CD14-positive monocyte (primary cell): Measurements from ENCODE around the gene ABO. TPM values are rescaled to one million over a fixed set of nuclear protein-coding genes. Genes with fewer than 3 reads are reported as not detected.

Experiments
- DNase-seq, 3 donors: peaks; one replicate each; pipeline ENCODE4 v3.0.0-alpha.2; 2011 to 2022
- H2AFZ ChIP-seq: 2 replicates; pipeline ENCODE4 v1.6.0; 2012; ENCODE audit warnings: mild to moderate bottlenecking, low read depth, low read length, inconsistent platforms; ENCODE audit not compliant: insufficient read depth, poor library complexity, severe bottlenecking
- H3K27ac ChIP-seq, 2 donors: 1 replicate in 1 of 2; 2 replicates in 1 of 2; pipeline ENCODE4 v1.5.1; 2012 to 2013; ENCODE audit warnings: low read length in 2 of 2, control low read depth in 1 of 2, inconsistent platforms in 1 of 2, low read depth in 1 of 2, mild to moderate bottlenecking in 1 of 2
- H3K27me3 ChIP-seq, 2 donors: one replicate each; pipeline versions ENCODE4 v1.6.0 to v1.6.1; 2011 to 2013; ENCODE audit warnings: low read length in 2 of 2; ENCODE audit not compliant: control insufficient read depth in 2 of 2, insufficient read depth in 2 of 2
- H3K36me3 ChIP-seq, 2 donors: replicated peaks in 1 of 2; 1 replicate in 1 of 2; 2 replicates in 1 of 2; pipeline versions ENCODE4 v1.5.1 to v1.6.1; 2012 to 2013; ENCODE audit warnings: low read length in 2 of 2, control low read depth in 1 of 2, inconsistent platforms in 1 of 2, mild to moderate bottlenecking in 1 of 2; ENCODE audit not compliant: insufficient read depth in 2 of 2, control insufficient read depth in 1 of 2
- H3K4me1 ChIP-seq, 2 donors: 1 replicate in 1 of 2; 2 replicates in 1 of 2; pipeline versions ENCODE4 v1.5.1 to v1.6.1; 2012 to 2013; ENCODE audit warnings: low read length in 2 of 2, control low read depth in 1 of 2, inconsistent platforms in 1 of 2, mild to moderate bottlenecking in 1 of 2, moderate library complexity in 1 of 2; ENCODE audit not compliant: insufficient read depth in 2 of 2, control insufficient read depth in 1 of 2
- H3K4me2 ChIP-seq: replicated peaks from 2 replicates; pipeline ENCODE3; 2012; ENCODE audit warnings: low read length, moderate library complexity, mild to moderate bottlenecking; ENCODE audit not compliant: poor library complexity, severe bottlenecking; ENCODE audit errors: extremely low read depth
- H3K4me3 ChIP-seq, 3 experiments: fragments of 200-600 bp in 1 of 3; sonication (generic) in 1 of 3; replicated peaks in 1 of 3; 1 replicate in 2 of 3; 2 replicates in 1 of 3; pipeline ENCODE4 v1.5.1; 2011 to 2013; ENCODE audit warnings: low read length in 3 of 3, mild to moderate bottlenecking in 3 of 3, control low read depth in 2 of 3, low read depth in 2 of 3, inconsistent platforms in 1 of 3, moderate library complexity in 1 of 3
- H3K79me2 ChIP-seq: 2 replicates; pipeline ENCODE4 v1.6.0; 2012; ENCODE audit warnings: mild to moderate bottlenecking, control low read depth, inconsistent platforms, low read length, moderate library complexity; ENCODE audit not compliant: insufficient read depth
- H3K9ac ChIP-seq: 2 replicates; pipeline ENCODE4 v1.6.0; 2017; ENCODE audit warnings: low read length, mild to moderate bottlenecking; ENCODE audit not compliant: insufficient read depth, poor library complexity, severe bottlenecking
- H3K9me3 ChIP-seq, 2 donors: replicated peaks in 1 of 2; 1 replicate in 1 of 2; 2 replicates in 1 of 2; pipeline versions ENCODE4 v1.5.1 to v1.6.1; 2012 to 2013; ENCODE audit warnings: low read length in 2 of 2, control low read depth in 1 of 2; ENCODE audit not compliant: control insufficient read depth in 1 of 2, insufficient read depth in 1 of 2
- H4K20me1 ChIP-seq: 2 replicates; pipeline ENCODE4 v1.6.0; 2012; ENCODE audit warnings: mild to moderate bottlenecking, low read length, control low read depth, moderate library complexity; ENCODE audit not compliant: insufficient read depth
- H3K27ac Mint-ChIP-seq, 7 donors: one replicate each; pipeline ENCODE4 v1.8.0; 2020; ENCODE audit warnings: mild to moderate bottlenecking in 7 of 7, mixed read lengths in 7 of 7, moderate library complexity in 6 of 7, inconsistent platforms in 2 of 7
- H3K27me3 Mint-ChIP-seq, 3 donors: one replicate each; pipeline ENCODE4 v1.8.0; 2021 to 2022; ENCODE audit warnings: low read depth in 3 of 3, mild to moderate bottlenecking in 3 of 3, mixed read lengths in 3 of 3, moderate library complexity in 3 of 3, inconsistent platforms in 1 of 3
- H3K36me3 Mint-ChIP-seq, 2 donors: one replicate each; pipeline ENCODE4 v1.8.0; 2020; ENCODE audit warnings: mixed read lengths in 2 of 2, inconsistent platforms in 1 of 2, mild to moderate bottlenecking in 1 of 2
- H3K4me1 Mint-ChIP-seq: one replicate; pipeline ENCODE4 v1.8.0; 2020; ENCODE audit warnings: mild to moderate bottlenecking, mixed read lengths
- H3K4me3 Mint-ChIP-seq, 2 donors: one replicate each; pipeline ENCODE4 v1.8.0; 2020; ENCODE audit warnings: mild to moderate bottlenecking in 2 of 2, mixed read lengths in 2 of 2, moderate library complexity in 1 of 2
- H3K9me3 Mint-ChIP-seq, 7 donors: one replicate each; pipeline ENCODE4 v1.8.0; 2020 to 2022; ENCODE audit warnings: mixed read lengths in 7 of 7, mild to moderate bottlenecking in 6 of 7, moderate library complexity in 6 of 7, inconsistent platforms in 2 of 7
- WGBS: methylation state at CpG from one replicate; pipeline ENCODE4 v1.1.5; 2013; ENCODE audit warnings: missing lambda C conversion rate; ENCODE audit not compliant: insufficient coverage; 5-methylcytosine and 5-hydroxymethylcytosine counted together
- intact Hi-C, 2 donors: fragments of 100-400 bp; cut with micrococcal nuclease; formaldehyde crosslinking; loops; one replicate each; pipeline versions ENCODE4 v1.15.0 to v1.15.1; 2023
- polyA plus RNA-seq, 3 donors: library from polyadenylated mRNA; depleted of rRNA in 1 of 3; unstranded in 2 of 3; stranded (reverse) in 1 of 3; fragments of 300-500 nt in 2 of 3; fragments of >200 nt in 1 of 3; fragmentation: Illumina TruSeq in 2 of 3; gene quantifications; 1 replicate in 2 of 3; 2 replicates in 1 of 3; pipeline ENCODE4 v1.2.3, GENCODE V29; 2012 to 2021
- TF ChIP-seq, protein P1 (sequence below): fragments of 200-600 bp; IDR thresholded peaks from one replicate; pipeline ENCODE4 v1.8.0; 2022; ENCODE audit warnings: antibody characterized with exemption, mild to moderate bottlenecking

ABO gene
- polyA plus RNA-seq, 3 donors, result 0.50 to 2.1 TPM; not detected in 1

DNA sequence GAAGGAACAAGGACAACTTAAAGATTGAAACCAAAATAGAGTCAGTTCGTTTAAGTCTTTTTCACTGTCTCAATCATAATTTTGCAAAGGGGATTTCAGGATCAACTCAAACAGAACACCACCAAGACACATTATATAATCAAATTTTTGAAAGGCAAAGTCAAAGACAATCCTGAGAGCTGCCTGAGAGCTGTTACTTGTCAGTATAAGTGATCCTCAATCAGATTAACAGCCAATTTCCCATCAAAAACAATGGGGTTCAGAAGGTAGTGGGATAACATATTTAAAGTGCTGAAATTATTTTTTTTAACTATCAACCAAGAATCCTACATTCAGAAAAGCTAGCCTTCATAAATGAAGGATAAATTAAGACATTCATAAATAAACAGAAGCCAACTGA lies 19.3 kb upstream of the ABO start:
- Mint-ChIP-seq H3K36me3 (no peaks in the 10 kb centered on the region), H3K27me3 (peaks cover 8 to 14% (median 9%) of the 10 kb centered on the region in 3 donors), H3K4me3 (no peak overlapping the region), H3K4me1 (no peaks in the 10 kb centered on the region), H3K27ac (no peak overlapping the region), H3K9me3 (peaks cover 19 to 39% (median 28%) of the 10 kb centered on the region in 7 donors)
- H3K27me3 ChIP-seq, result no peaks in the 10 kb centered on the region
- no peaks in the 10 kb centered on the region for H3K36me3 ChIP-seq
- no peak overlapping the region for H3K4me3 ChIP-seq
- H4K20me1 ChIP-seq, result no peaks in the 10 kb centered on the region
- H3K9ac ChIP-seq, result no peak overlapping the region
- H3K79me2 ChIP-seq, result no peaks in the 10 kb centered on the region
- intact Hi-C loops, result no loop called here
- no peaks in the 10 kb centered on the region for H3K4me1 ChIP-seq
- no peak overlapping the region for H3K4me2 ChIP-seq
- H2AFZ ChIP-seq, result no peak overlapping the region
- TF ChIP-seq, protein P1, sequence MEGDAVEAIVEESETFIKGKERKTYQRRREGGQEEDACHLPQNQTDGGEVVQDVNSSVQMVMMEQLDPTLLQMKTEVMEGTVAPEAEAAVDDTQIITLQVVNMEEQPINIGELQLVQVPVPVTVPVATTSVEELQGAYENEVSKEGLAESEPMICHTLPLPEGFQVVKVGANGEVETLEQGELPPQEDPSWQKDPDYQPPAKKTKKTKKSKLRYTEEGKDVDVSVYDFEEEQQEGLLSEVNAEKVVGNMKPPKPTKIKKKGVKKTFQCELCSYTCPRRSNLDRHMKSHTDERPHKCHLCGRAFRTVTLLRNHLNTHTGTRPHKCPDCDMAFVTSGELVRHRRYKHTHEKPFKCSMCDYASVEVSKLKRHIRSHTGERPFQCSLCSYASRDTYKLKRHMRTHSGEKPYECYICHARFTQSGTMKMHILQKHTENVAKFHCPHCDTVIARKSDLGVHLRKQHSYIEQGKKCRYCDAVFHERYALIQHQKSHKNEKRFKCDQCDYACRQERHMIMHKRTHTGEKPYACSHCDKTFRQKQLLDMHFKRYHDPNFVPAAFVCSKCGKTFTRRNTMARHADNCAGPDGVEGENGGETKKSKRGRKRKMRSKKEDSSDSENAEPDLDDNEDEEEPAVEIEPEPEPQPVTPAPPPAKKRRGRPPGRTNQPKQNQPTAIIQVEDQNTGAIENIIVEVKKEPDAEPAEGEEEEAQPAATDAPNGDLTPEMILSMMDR, result no peak
- no peak for DNase-seq
- peaks cover 6 to 11% of the 10 kb centered on the region in 2 donors for H3K9me3 ChIP-seq
- H3K27ac ChIP-seq, result no peak overlapping the region
- no CpG with 5 or more reads among the region's 1 CpG for WGBS

DNA sequence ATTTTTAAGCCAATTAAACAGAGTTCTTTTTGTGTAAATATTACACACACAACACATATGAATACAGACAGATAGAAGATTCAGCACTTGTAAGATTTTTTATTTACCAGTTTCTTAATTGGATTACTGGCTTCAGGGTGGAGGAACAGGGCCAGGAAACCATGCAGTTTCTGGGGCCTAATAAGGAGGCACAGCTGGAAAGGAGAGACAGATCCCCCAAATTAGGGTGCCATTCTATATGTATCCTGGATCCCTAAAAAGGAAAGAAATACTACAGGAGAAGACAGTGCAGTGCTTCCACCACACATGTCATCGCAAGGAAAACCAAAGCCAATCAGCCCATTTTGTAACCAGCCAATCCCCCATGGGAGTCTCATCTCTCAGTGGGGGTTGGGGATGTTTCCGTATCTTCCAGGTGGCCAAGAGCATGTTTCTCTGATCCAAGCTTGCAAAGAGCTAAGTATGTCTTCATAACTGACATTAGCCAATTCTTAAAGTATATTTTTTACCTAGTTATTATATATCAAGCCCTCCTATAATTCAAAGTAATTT lies 15.8 kb upstream of the ABO start:
- H3K4me1 ChIP-seq, result no peaks in the 10 kb centered on the region
- H3K27ac ChIP-seq, result no peak overlapping the region
- no peak overlapping the region for H2AFZ ChIP-seq
- H3K27ac Mint-ChIP-seq, result no peak overlapping the region
- H3K36me3 Mint-ChIP-seq, result no peaks in the 10 kb centered on the region
- peaks cover 6 to 18% of the 10 kb centered on the region in 2 donors for H3K9me3 ChIP-seq
- H3K27me3 ChIP-seq, result no peaks in the 10 kb centered on the region
- no peaks in the 10 kb centered on the region for H3K36me3 ChIP-seq
- H4K20me1 ChIP-seq, result no peaks in the 10 kb centered on the region
- H3K4me1 Mint-ChIP-seq, result no peaks in the 10 kb centered on the region
- no peaks in the 10 kb centered on the region for H3K79me2 ChIP-seq
- no CpG with 5 or more reads among the region's 2 CpGs for WGBS
- no peak overlapping the region for H3K4me2 ChIP-seq
- peaks cover 3 to 6% (median 3%) of the 10 kb centered on the region in 3 donors for H3K27me3 Mint-ChIP-seq
- intact Hi-C loops, result no loop called here
- no peak overlapping the region for H3K4me3 ChIP-seq
- no peak for DNase-seq
- TF ChIP-seq, protein P1, result no peak
- H3K9ac ChIP-seq, result no peak overlapping the region
- H3K4me3 Mint-ChIP-seq, result no peak overlapping the region
- peaks cover 21 to 47% (median 39%) of the 10 kb centered on the region in 7 donors for H3K9me3 Mint-ChIP-seq
